Left lung (tissue), 10 donors: Measurements from ENCODE around the gene TMEM35B. TPM values are rescaled to one million over a fixed set of nuclear protein-coding genes. Genes with fewer than 3 reads are reported as not detected.
"Not testable (repeated sequence)": the region's sequence is repeated elsewhere in the genome, so short reads cannot be mapped to it uniquely, and the experiment has no call there.

ENCODE experiments used
- ATAC-seq: fragments of 200-7000 bp; cut with Tn5 transposase; one replicate; pipeline ENCODE4 v1.9.1; 2020; ENCODE audit warnings: moderate library complexity
- DNase-seq, 4 donors: peaks; one replicate each; pipeline ENCODE4 v3.0.0-alpha.2; 2013 to 2020
- H3K27ac ChIP-seq, 2 donors: fragments of 200-600 bp; sonication (generic) in 1 of 2; one replicate each; pipeline versions ENCODE4 v1.5.0 to v1.8.0; 2020 to 2021
- H3K27me3 ChIP-seq, 2 donors: fragments of 200-600 bp; sonication (generic) in 1 of 2; one replicate each; pipeline versions ENCODE4 v1.5.0 to v1.8.0; 2020 to 2021
- H3K36me3 ChIP-seq, 2 donors: fragments of 200-600 bp; sonication (generic) in 1 of 2; one replicate each; pipeline versions ENCODE4 v1.5.0 to v1.8.0; 2020 to 2021
- H3K4me1 ChIP-seq, 2 donors: fragments of 200-600 bp; one replicate each; pipeline ENCODE4 v1.8.0; 2021
- H3K4me3 ChIP-seq, 2 donors: fragments of 200-600 bp; sonication (generic) in 1 of 2; one replicate each; pipeline versions ENCODE4 v1.5.0 to v1.8.0; 2020 to 2021; ENCODE audit warnings: mild to moderate bottlenecking in 1 of 2
- H3K9me3 ChIP-seq, 2 donors: fragments of 200-600 bp; sonication (generic) in 1 of 2; one replicate each; pipeline versions ENCODE4 v1.5.0 to v1.8.0; 2020 to 2021
- intact Hi-C, 2 donors: fragments of 100-400 bp; cut with DNase I; formaldehyde crosslinking; loops; one replicate each; pipeline versions ENCODE4 v1.11.2 to v1.14.2; 2022
- polyA plus RNA-seq, 6 donors: library from polyadenylated mRNA; unstranded; fragments of 120-200 nt; gene quantifications; one replicate each; pipeline ENCODE4 v1.2.1, GENCODE V29; 2013; ENCODE audit not compliant: insufficient read length in 6 of 6
- total RNA-seq, 2 donors: library from RNA; stranded (reverse); fragmentation: NEBNext Ultra II Directional; extraction: Animal tissue kit (Norgen Biotek cat#: 25700); gene quantifications; one replicate each; pipeline ENCODE4 v1.2.1, GENCODE V29; 2021
- TF ChIP-seq, protein P1 (sequence below), 2 donors: fragments of 200-600 bp; sonication (generic) in 1 of 2; IDR thresholded peaks; one replicate each; pipeline versions ENCODE4 v1.5.0 to v1.8.0; 2021; ENCODE audit warnings: antibody characterized with exemption in 2 of 2
- donor health status: DM: no; HTN: yes; CAD: no.
- donor health status: DM: no; HTN: no; CAD: no.

TMEM35B gene
- total and polyA plus RNA-seq, 8 donors, result 28.1 to 43.1 (median 30.0) TPM

DNA sequence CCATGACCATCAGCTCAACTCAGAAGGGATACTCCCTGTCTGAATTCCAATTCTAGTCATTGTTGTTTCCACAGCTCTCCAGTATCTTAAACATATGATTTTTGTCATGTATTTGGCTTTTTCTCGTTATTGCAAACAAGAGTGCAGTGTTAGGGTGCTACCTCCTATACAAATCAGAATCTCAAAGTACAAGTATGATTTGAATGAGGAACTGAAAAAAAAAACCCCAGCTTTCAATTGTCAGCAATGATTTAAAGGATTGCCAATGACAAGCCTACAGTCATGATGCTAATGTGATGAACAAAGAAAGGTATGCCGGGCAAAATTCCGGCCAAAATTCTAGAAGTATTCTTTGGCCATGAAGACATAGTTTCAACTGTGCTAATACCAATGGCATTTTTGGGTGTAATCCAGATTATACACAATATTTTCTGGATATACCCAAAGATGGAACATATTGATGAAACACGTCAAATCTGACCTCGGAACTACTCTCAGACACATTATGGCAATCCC lies 14.9 kb downstream of the TMEM35B start:
- DNase-seq (no peak), ATAC-seq (no peak)
- no peaks in the 10 kb centered on the region for H3K36me3 ChIP-seq
- no peaks in the 10 kb centered on the region for H3K27me3 ChIP-seq
- TF ChIP-seq, protein P1, sequence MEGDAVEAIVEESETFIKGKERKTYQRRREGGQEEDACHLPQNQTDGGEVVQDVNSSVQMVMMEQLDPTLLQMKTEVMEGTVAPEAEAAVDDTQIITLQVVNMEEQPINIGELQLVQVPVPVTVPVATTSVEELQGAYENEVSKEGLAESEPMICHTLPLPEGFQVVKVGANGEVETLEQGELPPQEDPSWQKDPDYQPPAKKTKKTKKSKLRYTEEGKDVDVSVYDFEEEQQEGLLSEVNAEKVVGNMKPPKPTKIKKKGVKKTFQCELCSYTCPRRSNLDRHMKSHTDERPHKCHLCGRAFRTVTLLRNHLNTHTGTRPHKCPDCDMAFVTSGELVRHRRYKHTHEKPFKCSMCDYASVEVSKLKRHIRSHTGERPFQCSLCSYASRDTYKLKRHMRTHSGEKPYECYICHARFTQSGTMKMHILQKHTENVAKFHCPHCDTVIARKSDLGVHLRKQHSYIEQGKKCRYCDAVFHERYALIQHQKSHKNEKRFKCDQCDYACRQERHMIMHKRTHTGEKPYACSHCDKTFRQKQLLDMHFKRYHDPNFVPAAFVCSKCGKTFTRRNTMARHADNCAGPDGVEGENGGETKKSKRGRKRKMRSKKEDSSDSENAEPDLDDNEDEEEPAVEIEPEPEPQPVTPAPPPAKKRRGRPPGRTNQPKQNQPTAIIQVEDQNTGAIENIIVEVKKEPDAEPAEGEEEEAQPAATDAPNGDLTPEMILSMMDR (IDR thresholded peaks at IDR 0.05), result no peak
- no peaks in the 10 kb centered on the region for H3K4me1 ChIP-seq
- no peak overlapping the region for H3K27ac ChIP-seq
- peaks cover 0 to 2% of the 10 kb centered on the region in 2 donors for H3K9me3 ChIP-seq
- intact Hi-C loops, result no loop called here
- no peak overlapping the region for H3K4me3 ChIP-seq

DNA sequence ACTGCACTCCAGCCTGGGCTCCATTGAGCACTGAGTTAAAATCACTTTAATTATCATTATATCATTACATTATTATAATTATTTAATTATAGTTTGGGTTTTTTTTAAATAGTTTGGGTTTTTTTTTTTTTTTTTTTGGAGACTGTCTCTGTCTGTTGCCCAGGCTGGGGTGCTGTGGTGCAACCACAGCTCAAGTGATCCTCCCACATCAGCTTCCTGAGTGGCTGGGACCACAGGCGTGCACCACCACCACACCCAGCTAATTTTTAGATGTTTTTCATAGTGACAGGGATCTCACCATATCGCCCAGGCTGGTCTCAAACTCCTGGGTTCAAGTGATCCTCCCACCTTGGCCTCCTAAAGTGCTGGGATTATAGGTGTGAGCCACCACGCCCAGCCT lies 16.9 kb downstream of the TMEM35B start:
- H3K9me3 ChIP-seq, H3K4me3 ChIP-seq, DNase-seq, H3K27ac ChIP-seq, H3K27me3 ChIP-seq, H3K4me1 ChIP-seq, intact Hi-C loops, ATAC-seq, H3K36me3 ChIP-seq: not testable (repeated sequence)

DNA sequence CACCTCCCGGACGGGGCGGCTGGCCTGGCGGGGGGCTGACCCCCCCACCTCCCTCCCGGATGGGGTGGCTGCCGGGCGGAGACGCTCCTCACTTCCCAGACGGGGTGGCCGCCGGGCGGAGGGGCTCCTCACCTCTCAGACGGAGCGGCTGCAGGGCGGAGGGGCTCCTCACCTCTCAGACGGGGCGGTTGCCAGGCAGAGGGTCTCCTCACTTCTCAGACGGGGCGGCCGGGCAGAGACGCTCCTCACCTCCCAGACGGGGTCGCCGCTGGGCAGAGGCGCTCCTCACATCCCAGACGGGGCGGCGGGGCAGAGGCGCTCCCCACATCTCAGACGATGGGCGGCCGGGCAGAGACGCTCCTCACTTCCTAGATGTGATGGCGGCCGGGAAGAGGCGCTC lies 17.5 kb downstream of the TMEM35B start:
- H3K27ac ChIP-seq, DNase-seq, H3K27me3 ChIP-seq, H3K36me3 ChIP-seq, intact Hi-C loops, H3K4me1 ChIP-seq, ATAC-seq, H3K9me3 ChIP-seq, H3K4me3 ChIP-seq: not testable (repeated sequence)

DNA sequence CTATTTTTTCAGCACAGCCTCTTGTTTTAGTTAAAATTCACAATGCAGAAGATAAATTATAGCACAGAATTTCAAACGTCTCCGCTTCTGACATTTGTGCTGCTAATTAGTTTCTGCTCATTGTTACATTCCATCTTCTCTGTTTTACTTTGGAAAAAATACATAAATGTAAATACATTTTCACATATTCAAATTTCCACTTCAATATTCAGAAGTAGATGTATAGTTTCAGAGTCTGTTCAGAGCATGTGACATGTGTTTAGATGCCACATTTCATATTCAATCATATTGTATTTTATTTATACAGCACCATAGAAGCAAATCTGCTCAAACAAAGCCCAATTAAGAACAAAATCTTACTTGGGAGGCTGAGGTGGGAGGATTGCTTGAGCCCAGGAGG lies 19.6 kb downstream of the TMEM35B start:
- Histone ChIP-seq H3K4me1 (no peaks in the 10 kb centered on the region), H3K36me3 (no peaks in the 10 kb centered on the region), H3K4me3 (no peak overlapping the region), H3K27ac (no peak overlapping the region), H3K9me3 (peaks cover 0 to 2% of the 10 kb centered on the region in 2 donors), H3K27me3 (no peaks in the 10 kb centered on the region)
- intact Hi-C loops, result no loop called here
- DNase-seq (no peak), ATAC-seq (no peak)
- TF ChIP-seq, protein P1 (IDR thresholded peaks at IDR 0.05), result no peak

DNA sequence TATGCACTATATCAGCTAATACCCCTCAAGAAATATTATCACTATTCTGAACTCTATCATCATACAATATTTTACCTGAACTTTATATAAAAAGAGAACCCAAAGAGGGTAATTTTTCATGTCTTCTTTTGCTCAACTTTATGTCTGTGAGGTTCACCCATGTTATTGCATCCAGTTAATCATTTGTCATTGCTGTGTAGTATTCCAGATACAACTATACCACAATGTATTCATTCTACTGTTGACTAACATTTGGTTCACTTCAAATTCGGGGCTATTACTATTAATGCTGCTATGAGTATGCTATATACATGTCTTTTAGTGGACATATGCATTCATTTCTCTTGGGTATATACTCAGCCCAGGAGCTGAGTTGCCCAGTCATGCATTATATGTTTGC lies 34.7 kb downstream of the TMEM35B start:
- intact Hi-C loops, result no loop called here
- Histone ChIP-seq H3K36me3 (no peaks in the 10 kb centered on the region), H3K4me1 (no peaks in the 10 kb centered on the region), H3K4me3 (no peak overlapping the region), H3K9me3 (no peaks in the 10 kb centered on the region), H3K27ac (no peak overlapping the region), H3K27me3 (no peaks in the 10 kb centered on the region)
- DNase-seq (no peak), ATAC-seq (no peak)
- TF ChIP-seq, protein P1 (IDR thresholded peaks at IDR 0.05), result no peak

DNA sequence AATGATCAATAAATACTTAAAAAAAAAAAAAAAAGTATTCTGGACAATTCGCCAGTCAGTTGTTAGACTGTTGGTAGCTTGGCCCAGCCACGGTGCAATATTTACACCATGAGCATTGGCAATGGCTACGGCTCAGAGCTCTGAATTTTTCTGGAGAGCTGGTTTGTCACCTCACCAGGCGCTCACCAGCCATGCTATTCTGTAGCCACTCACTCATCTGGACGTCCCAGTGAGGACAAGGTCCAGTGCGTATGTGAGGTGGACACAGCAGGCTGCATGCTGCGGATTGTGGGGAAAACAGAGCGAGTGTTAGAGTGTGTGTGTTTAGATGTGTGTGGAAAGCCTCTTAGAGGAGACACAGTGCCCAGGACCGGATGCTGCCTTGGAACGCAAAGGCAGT lies 36.4 kb downstream of the TMEM35B start:
- H3K36me3 ChIP-seq, H3K4me3 ChIP-seq, H3K27ac ChIP-seq, H3K27me3 ChIP-seq, ATAC-seq, intact Hi-C loops, DNase-seq, H3K4me1 ChIP-seq, H3K9me3 ChIP-seq: not testable (repeated sequence)

DNA sequence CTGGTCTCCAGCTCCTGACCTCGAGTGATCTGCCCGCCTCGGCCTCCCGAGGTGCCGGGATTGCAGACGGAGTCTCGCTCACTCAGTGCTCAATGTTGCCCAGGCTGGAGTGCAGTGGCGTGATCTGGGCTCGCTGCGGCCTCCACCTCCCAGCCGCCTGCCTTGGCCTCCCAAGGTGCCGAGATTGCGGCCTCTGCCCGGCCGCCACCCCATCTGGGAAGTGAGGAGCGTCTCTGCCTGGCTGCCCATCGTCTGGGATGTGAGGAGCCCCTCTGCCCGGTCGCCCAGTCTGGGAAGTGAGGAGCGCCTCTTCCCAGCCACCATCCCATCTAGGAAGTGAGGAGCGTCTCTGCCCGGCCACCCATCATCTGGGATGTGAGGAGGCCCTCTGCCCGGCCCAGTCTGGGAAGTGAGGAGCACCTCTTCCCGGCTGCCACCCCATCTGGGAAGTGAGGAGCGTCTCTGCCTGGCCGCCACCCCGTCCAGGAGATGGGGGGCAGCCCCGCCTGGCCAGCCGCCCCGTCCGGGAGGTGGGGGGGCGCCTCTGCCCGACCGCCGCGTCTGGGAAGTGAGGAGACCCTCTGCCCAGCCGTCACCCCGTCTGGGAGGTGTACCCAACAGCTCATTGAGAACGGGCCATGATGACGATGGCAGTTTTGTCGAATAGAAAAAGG lies 37.4 kb downstream of the TMEM35B start:
- H3K4me3 ChIP-seq, H3K27ac ChIP-seq, ATAC-seq, H3K27me3 ChIP-seq, H3K4me1 ChIP-seq, intact Hi-C loops, DNase-seq, H3K36me3 ChIP-seq, H3K9me3 ChIP-seq: not testable (repeated sequence)
